BJ (cell line): ENCODE data around the gene SARM1. TPM values are rescaled to one million over a fixed set of nuclear protein-coding genes. Genes with fewer than 3 reads are reported as not detected.

Experiments
- CTCF ChIA-PET: fragments of 350-600 bp; formaldehyde crosslinking; extraction: SDS; loops from one replicate; lab custom pipeline; 2021; ENCODE audit warnings: antibody characterized with exemption, inconsistent platforms; lab: Yijun Ruan, JAX
- POLR2A ChIA-PET: fragments of 300-600 bp; sonication (Branson Sonifier 250); formaldehyde crosslinking; extraction: SDS; loops from one replicate; lab custom pipeline; 2021; ENCODE audit warnings: antibody characterized with exemption; lab: Charles Lee
- DNase-seq: peaks from one replicate; pipeline ENCODE4 v3.0.0-alpha.2; 2011; ENCODE audit warnings: low read depth
- H3K27me3 ChIP-seq: 2 replicates; pipeline ENCODE4 v1.6.0; 2011; ENCODE audit warnings: low read length; ENCODE audit not compliant: control insufficient read depth, insufficient read depth
- H3K36me3 ChIP-seq: 2 replicates; pipeline ENCODE4 v1.5.1; 2011; ENCODE audit warnings: low read length; ENCODE audit not compliant: control insufficient read depth, insufficient read depth
- H3K4me3 ChIP-seq: 2 replicates; pipeline ENCODE4 v1.5.1; 2011; ENCODE audit warnings: low read depth, mild to moderate bottlenecking, control low read depth, low read length
- polyA plus RNA-seq: library from polyadenylated mRNA; depleted of rRNA; stranded (reverse); fragments of >200 nt; gene quantifications from 2 replicates; pipeline ENCODE4 v1.2.3, GENCODE V29; 2011
- TF ChIP-seq, protein P1 (sequence below): IDR thresholded peaks from 2 replicates; pipeline ENCODE4 v1.5.1; 2011; ENCODE audit warnings: low read depth, mild to moderate bottlenecking, control low read depth, inconsistent platforms, low read length, moderate library complexity; ENCODE audit not compliant: insufficient read depth

SARM1 gene
- polyA plus RNA-seq, 1 experiment, result 13.4 TPM

DNA sequence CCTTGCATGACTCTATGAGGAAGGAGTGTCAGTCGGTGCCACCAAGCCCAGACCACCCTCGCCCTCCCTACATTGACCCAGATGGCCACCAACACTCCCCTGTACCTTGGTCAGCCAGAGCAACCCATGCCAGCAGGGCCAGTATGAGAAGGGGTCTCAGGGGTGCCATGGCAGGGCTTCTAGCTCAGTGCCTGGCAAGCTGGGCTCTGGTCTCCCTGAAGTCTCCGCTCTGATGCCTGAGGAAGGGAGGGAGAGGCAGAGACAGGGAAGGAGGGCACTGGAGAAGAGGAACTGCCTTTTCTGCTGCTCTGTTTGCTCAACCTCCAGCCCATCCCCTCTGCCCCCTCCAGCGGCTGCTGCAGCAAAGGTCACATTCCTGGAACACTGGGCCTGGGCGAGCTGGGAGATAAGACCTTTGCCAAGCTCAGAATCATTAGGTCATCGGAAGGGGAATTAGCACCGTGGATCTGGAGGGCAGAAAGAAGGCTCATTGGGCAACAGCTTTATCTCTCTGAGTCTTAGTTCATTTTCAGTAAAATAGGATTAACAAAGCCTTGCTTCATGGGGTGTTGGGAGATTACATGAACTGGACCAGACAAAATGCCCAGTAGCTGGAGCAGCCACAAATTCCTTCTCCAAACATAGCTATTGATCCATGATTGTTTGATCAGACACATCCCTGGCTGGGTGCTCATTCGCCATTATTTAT is 1.3 kb upstream of the SARM1 start, which contains the start of gene VTN:
Gene VTN (minus strand): TSS at position 273 of the 709 bp plus-strand sequence. CDS start 104 bp downstream, at position 169.
- ChIA-PET CTCF (interaction anchor here (1.2 to 1.9 kb wide), 2 partner anchors 9 to 13 kb away, joined by 3 to 5 read pairs; partner anchors contain the start of gene POLDIP2), POLR2A (no interaction called here)
- TF ChIP-seq, protein P1, sequence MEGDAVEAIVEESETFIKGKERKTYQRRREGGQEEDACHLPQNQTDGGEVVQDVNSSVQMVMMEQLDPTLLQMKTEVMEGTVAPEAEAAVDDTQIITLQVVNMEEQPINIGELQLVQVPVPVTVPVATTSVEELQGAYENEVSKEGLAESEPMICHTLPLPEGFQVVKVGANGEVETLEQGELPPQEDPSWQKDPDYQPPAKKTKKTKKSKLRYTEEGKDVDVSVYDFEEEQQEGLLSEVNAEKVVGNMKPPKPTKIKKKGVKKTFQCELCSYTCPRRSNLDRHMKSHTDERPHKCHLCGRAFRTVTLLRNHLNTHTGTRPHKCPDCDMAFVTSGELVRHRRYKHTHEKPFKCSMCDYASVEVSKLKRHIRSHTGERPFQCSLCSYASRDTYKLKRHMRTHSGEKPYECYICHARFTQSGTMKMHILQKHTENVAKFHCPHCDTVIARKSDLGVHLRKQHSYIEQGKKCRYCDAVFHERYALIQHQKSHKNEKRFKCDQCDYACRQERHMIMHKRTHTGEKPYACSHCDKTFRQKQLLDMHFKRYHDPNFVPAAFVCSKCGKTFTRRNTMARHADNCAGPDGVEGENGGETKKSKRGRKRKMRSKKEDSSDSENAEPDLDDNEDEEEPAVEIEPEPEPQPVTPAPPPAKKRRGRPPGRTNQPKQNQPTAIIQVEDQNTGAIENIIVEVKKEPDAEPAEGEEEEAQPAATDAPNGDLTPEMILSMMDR, result no peak
- peak within 1 kb of the TSS; percentile 73 for H3K4me3 ChIP-seq
- H3K27me3 ChIP-seq, result no peaks in the 10 kb centered on the region
- no peaks in the 10 kb centered on the region for H3K36me3 ChIP-seq
- DNase-seq, result no peak

DNA sequence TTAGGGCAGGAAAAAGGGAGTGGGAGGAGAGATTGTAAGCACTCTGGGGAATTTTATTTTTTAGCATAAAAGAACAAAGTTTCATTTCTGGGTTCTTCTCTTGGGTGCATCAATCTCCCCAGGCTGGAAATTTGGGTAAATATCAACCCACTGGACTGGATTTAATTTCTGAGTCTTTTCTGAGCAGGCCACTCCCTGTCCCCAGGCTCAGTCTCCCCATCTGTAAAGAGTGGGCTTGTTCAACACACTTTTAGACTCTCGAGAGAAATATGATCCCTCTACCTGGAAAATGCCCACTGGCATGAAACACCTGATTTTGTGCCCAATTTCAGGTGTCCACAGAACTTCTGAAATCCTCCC is 770 bp upstream of the SARM1 start:
- Histone ChIP-seq H3K4me3 (no peak overlapping the region), H3K27me3 (no peaks in the 10 kb centered on the region), H3K36me3 (no peaks in the 10 kb centered on the region)
- TF ChIP-seq, protein P1, result no peak
- ChIA-PET POLR2A (no interaction called here), CTCF (interaction anchor here (1.2 to 1.9 kb wide), 2 partner anchors 9 to 13 kb away, joined by 3 to 5 read pairs; partner anchors contain the start of gene POLDIP2)
- DNase-seq, result no peak

DNA sequence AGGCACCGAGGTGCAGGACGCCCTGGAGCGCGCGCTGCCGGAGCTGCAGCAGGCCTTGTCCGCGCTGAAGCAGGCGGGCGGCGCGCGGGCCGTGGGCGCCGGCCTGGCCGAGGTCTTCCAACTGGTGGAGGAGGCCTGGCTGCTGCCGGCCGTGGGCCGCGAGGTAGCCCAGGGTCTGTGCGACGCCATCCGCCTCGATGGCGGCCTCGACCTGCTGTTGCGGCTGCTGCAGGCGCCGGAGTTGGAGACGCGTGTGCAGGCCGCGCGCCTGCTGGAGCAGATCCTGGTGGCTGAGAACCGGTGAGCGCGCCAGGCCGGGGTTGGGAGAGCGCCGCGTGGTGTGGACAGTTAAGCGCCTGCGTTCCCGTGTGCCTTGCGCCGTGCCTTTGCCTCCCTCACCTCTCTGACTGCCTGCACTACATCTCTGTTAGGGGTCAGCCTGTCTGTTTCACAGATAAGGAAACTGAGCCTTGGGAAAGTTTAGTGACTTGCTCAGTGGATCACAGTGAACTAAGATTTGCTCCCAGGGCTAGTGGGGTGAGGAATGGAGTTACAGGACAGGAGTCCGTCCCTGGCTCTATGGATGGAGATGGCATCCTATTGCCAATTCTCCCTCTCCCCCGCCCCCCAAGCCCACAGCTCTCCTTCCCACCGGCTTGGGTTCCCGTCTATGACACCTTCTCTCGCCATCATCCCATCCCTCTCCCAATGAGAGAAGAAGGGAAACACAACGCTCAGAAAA is 880 bp downstream of the SARM1 start:
- ChIA-PET POLR2A (no interaction called here), CTCF (interaction anchor here (0.6 kb wide), 1 partner anchor 281 kb away, joined by 3 read pairs; no protein-coding TSS in a partner anchor)
- TF ChIP-seq, protein P1, result no peak
- Histone ChIP-seq H3K4me3 (peak overlapping the region; percentile 73), H3K27me3 (no peaks in the 10 kb centered on the region), H3K36me3 (0 out of 2 replicates have a peak, but pooled peaks cover 1% of the 10 kb centered on the region)
- no peak for DNase-seq

DNA sequence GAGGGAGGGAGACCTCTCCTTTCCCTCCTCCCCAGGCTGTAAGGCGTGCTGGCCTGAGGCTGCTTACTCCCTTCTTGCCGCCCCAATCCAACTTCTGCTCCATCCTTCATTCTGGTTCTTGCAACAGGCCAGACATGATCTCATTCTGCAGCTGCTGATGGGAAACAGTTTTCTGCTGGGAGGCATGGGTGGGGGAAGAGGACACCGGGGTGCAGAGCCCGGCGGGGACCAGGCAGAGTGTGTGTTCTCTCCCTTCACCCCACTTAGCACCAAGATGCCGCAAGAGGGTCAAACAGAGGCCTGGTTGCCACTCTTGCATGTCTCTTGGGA is 1.4 kb downstream of the SARM1 start:
- POLR2A ChIA-PET, result no interaction called here
- 0 out of 2 replicates have a peak, but pooled peaks cover 2% of the 10 kb centered on the region for H3K36me3 ChIP-seq
- CTCF ChIA-PET, result no interaction called here
- peak overlapping the region; percentile 73 for H3K4me3 ChIP-seq
- TF ChIP-seq, protein P1, result no peak
- no peaks in the 10 kb centered on the region for H3K27me3 ChIP-seq
- DNase-seq, result no peak
